Measurements from ENCODE around the gene SYMPK.

SYMPK gene

DNA sequence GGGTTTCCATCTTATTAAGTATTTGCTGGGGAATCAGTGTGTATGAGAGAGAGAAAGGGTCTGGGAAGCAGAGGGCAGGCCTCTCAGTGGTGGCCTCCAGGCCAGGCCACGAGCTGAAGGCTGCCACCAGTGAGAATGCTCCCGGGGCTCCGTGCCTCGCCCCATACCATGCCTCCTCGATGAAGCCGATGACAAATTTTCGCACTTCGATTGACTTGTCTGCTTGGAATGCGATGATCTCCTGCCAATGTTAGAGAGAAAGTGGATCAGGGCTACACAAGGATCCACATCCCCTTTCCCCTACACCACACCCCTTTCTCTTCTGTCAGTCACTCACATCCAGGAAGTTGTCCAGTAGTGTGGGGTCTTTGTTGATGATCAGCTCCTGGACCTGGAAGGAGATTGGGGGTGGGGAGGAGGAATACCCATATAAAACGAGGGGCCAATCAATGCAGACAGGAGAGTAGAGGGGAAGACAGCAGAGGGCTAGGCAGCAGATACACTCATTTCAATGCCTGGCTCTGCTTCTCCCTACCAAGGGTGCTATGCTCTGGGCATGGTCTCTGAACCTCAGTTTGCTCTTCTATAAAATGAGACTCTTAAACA is 10.7 kb downstream of the SYMPK start:
- Histone ChIP-seq H3K27ac (ENCODE audit: low read length) (no peak overlapping the region), H3K9me3 (ENCODE audit: control insufficient read depth, insufficient read depth, low read length) (no peaks in the 10 kb centered on the region), H3K27me3 (ENCODE audit: control insufficient read depth, insufficient read depth, low read length) (no peaks in the 10 kb centered on the region), H3K4me3 (ENCODE audit: low read length) (no peak overlapping the region), H3K36me3 (ENCODE audit: control insufficient read depth, insufficient read depth, low read length) (peaks cover 47% of the 10 kb centered on the region), H3K4me1 (ENCODE audit: control insufficient read depth, insufficient read depth, low read length) (no peaks in the 10 kb centered on the region)
- no CpG with 5 or more reads among the region's 10 CpGs for WGBS (ENCODE audit: insufficient coverage, insufficient read length)
- DNase-seq (ENCODE audit: low read depth, low spot score) = no peak

DNA sequence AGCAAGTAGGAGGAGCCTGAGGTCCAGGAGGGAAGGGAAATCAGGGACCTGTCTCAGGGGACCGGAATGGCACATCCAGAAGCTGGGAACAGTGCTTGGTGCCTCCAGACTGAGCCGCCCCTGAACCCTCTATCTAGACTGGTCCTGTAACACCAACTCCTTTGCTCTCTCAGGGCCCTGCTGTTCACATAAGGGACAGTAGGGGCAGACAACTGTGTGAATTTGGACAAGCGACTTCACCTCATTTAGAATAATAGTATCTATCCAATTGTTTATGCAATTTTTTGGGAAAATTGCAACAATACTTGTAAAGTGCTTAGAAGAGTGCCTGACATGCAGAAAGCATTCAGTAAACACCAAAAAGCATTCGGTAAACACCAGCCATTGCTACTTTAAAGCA is 14.0 kb downstream of the SYMPK start:
- Histone ChIP-seq H3K27ac (ENCODE audit: low read length) (no peak overlapping the region), H3K9me3 (ENCODE audit: control insufficient read depth, insufficient read depth, low read length) (no peaks in the 10 kb centered on the region), H3K4me3 (ENCODE audit: low read length) (no peak overlapping the region), H3K4me1 (ENCODE audit: control insufficient read depth, insufficient read depth, low read length) (no peaks in the 10 kb centered on the region), H3K36me3 (ENCODE audit: control insufficient read depth, insufficient read depth, low read length) (peaks cover 42% of the 10 kb centered on the region), H3K27me3 (ENCODE audit: control insufficient read depth, insufficient read depth, low read length) (no peaks in the 10 kb centered on the region)
- WGBS (ENCODE audit: insufficient coverage, insufficient read length) = no CpG with 5 or more reads among the region's 4 CpGs
- no peak for DNase-seq (ENCODE audit: low read depth, low spot score)

DNA sequence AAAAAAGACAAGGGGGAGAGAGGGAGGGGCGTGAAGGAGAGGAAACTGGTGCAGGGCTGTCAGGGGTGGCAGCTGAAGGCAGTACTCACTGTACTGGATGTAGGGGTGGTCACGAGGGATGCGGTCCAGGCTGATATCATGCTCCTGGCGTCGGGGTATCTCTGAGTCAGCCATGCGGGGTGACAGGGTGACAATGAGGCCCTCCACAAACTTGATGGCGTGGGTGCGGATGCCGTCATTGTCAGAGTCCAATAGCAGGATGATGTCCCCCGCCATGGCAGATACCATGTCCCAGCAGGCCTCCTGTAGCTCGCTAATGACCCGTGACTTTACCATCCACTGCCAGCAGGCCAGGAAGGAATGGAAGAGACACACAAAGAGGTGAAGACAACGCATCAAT is 15.3 kb downstream of the SYMPK start:
- WGBS (ENCODE audit: insufficient coverage, insufficient read length) = no CpG with 5 or more reads among the region's 13 CpGs
- Histone ChIP-seq H3K9me3 (ENCODE audit: control insufficient read depth, insufficient read depth, low read length) (no peaks in the 10 kb centered on the region), H3K36me3 (ENCODE audit: control insufficient read depth, insufficient read depth, low read length) (peaks cover 44% of the 10 kb centered on the region), H3K4me3 (ENCODE audit: low read length) (no peak overlapping the region), H3K4me1 (ENCODE audit: control insufficient read depth, insufficient read depth, low read length) (no peaks in the 10 kb centered on the region), H3K27ac (ENCODE audit: low read length) (no peak overlapping the region), H3K27me3 (ENCODE audit: control insufficient read depth, insufficient read depth, low read length) (no peaks in the 10 kb centered on the region)
- DNase-seq (ENCODE audit: low read depth, low spot score) = no peak

DNA sequence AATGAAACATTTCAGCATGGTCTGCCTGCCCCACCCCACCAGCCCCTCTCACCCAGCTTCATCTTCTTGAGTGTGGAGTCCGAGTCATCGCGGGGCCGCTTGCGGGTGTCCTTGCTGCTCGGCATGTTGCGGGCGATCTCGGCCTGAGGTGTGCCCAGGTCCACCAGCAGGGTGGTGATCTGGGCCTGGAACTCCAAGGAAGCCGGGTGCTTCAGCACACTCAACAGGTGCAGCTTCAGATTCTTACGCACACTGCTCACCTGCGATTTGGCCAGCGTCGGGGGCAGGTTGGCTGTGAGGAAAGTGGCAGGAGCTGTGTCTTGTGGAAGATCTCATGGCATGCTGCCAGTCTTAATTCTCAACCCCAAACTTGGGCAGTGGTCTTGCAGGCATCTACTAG is 20.7 kb downstream of the SYMPK start:
- Histone ChIP-seq H3K4me1 (ENCODE audit: control insufficient read depth, insufficient read depth, low read length) (no peaks in the 10 kb centered on the region), H3K36me3 (ENCODE audit: control insufficient read depth, insufficient read depth, low read length) (peaks cover 32% of the 10 kb centered on the region), H3K27me3 (ENCODE audit: control insufficient read depth, insufficient read depth, low read length) (no peaks in the 10 kb centered on the region), H3K4me3 (ENCODE audit: low read length) (no peak overlapping the region), H3K9me3 (ENCODE audit: control insufficient read depth, insufficient read depth, low read length) (no peaks in the 10 kb centered on the region), H3K27ac (ENCODE audit: low read length) (no peak overlapping the region)
- DNase-seq (ENCODE audit: low read depth, low spot score) = no peak
- WGBS (ENCODE audit: insufficient coverage, insufficient read length) = no CpG with 5 or more reads among the region's 14 CpGs

DNA sequence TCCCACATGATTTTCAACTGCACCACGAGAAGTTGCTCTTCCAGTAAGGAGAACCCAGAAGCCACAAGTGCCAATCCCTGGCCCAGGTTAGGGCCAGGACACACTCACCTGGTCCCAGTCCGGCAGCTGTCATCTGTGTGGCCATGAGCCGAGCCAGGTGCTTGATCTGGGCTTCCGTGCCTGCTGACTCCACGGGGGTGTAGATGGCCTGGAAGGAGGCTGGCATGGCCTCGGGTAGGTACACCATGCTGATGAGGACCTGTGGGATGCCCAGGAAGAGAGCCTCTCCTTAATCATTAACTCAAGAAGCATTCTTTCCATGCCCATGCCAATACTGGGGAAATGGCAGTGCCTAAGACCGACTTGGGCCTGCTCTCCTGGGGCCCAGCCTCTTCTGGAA is 28.0 kb downstream of the SYMPK start:
- peaks cover 32% of the 10 kb centered on the region for H3K36me3 ChIP-seq (ENCODE audit: control insufficient read depth, insufficient read depth, low read length)
- no peaks in the 10 kb centered on the region for H3K27me3 ChIP-seq (ENCODE audit: control insufficient read depth, insufficient read depth, low read length)
- H3K27ac ChIP-seq (ENCODE audit: low read length) = no peak overlapping the region
- H3K4me1 ChIP-seq (ENCODE audit: control insufficient read depth, insufficient read depth, low read length) = no peaks in the 10 kb centered on the region; the same call in 1 of the 2 replicates
- DNase-seq (ENCODE audit: low read depth, low spot score) = no peak
- no peaks in the 10 kb centered on the region for H3K9me3 ChIP-seq (ENCODE audit: control insufficient read depth, insufficient read depth, low read length)
- no peak overlapping the region for H3K4me3 ChIP-seq (ENCODE audit: low read length)
- WGBS (ENCODE audit: insufficient coverage, insufficient read length) = no CpG with 5 or more reads among the region's 7 CpGs

DNA sequence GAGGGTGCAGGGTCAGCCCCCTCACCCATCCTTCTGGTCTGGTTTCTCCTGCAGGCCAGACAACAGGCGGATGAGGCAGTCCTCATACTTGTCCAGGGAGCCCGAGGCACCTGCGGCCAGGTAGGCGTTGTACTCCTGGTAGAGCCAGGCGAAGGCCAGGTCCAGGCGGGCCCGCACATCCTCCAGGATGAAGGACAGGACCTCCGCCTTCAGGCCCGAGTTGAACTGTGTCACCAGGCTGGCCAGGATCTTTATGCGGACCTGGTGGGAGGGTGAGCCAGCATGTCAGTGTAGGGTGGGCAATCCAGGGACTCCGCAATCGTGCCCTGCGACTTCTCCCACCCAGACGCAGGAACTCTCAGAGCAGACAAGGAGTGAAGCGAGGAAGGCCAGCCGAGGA is 34.0 kb downstream of the SYMPK start:
- H3K9me3 ChIP-seq (ENCODE audit: control insufficient read depth, insufficient read depth, low read length) = no peaks in the 10 kb centered on the region
- DNase-seq (ENCODE audit: low read depth, low spot score) = no peak
- H3K27ac ChIP-seq (ENCODE audit: low read length) = no peak overlapping the region
- no peaks in the 10 kb centered on the region; the same call in 1 of the 2 replicates for H3K4me1 ChIP-seq (ENCODE audit: control insufficient read depth, insufficient read depth, low read length)
- no peaks in the 10 kb centered on the region for H3K27me3 ChIP-seq (ENCODE audit: control insufficient read depth, insufficient read depth, low read length)
- H3K4me3 ChIP-seq (ENCODE audit: low read length) = no peak overlapping the region
- WGBS (ENCODE audit: insufficient coverage, insufficient read length) = no CpG with 5 or more reads among the region's 16 CpGs
- H3K36me3 ChIP-seq (ENCODE audit: control insufficient read depth, insufficient read depth, low read length) = peaks cover 57% of the 10 kb centered on the region

DNA sequence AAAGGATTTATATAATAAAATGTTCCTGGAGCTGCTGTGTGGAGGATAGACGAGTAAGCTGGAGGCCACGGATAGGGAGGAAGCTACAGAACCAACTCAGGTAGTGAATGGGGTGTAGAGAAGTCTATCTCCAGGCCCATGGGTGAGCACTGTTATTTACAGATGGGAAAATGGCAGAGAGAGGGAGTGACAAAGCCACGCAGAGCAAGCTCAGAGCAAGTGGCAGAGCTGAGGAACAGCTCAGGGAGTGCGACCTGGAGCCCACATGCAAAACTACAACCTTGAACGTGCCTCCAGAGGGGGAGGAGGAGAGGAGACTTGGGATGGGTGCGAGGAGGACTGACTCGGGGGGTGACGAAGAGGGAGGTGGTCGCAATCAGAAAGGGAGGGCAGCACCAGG is 34.4 kb downstream of the SYMPK start:
- H3K4me1 ChIP-seq (ENCODE audit: control insufficient read depth, insufficient read depth, low read length) = no peaks in the 10 kb centered on the region; the same call in 1 of the 2 replicates
- no CpG with 5 or more reads among the region's 9 CpGs for WGBS (ENCODE audit: insufficient coverage, insufficient read length)

DNA sequence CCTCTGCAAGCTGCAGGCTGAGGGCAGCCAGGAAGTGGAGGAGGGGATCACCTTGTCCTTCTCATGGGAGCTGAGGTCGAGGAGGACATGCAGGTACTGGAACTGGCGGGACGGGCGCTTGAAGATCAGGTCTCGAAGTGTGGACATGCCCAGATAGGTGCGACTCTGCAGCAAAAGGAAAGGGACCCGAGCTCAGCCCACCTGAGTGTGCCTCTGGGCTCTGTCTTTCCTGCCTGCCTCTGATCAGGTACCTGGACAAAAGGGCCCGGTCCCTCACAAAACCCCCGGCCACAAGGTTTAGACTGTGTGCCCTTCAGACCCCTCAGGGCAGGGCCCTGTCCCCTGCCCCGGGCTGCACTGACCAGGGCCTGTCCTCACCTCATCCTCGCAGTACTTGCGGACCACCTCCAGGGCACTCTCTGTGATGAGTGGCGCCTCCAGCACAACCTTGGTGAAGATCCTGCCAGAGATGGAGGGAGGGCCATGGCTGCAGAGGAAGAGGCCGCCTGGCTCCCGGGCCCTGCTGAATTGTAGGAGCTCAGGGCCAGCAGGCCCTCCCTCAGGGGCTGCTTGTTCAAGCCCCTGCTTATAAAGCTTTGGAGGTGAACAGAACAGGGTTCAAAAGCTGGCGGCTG is 35.4 kb downstream of the SYMPK start:
- H3K4me3 ChIP-seq (ENCODE audit: low read length) = no peak overlapping the region
- WGBS (ENCODE audit: insufficient coverage, insufficient read length) = no CpG with 5 or more reads among the region's 16 CpGs
- no peaks in the 10 kb centered on the region for H3K27me3 ChIP-seq (ENCODE audit: control insufficient read depth, insufficient read depth, low read length)
- no peak overlapping the region for H3K27ac ChIP-seq (ENCODE audit: low read length)
- no peaks in the 10 kb centered on the region; the same call in 1 of the 2 replicates for H3K4me1 ChIP-seq (ENCODE audit: control insufficient read depth, insufficient read depth, low read length)
- no peak for DNase-seq (ENCODE audit: low read depth, low spot score)
- H3K9me3 ChIP-seq (ENCODE audit: control insufficient read depth, insufficient read depth, low read length) = no peaks in the 10 kb centered on the region
- peaks cover 63% of the 10 kb centered on the region for H3K36me3 ChIP-seq (ENCODE audit: control insufficient read depth, insufficient read depth, low read length)

More for the DNA sequence above, 34.4 kb downstream of the SYMPK start:
- no peak for DNase-seq (ENCODE audit: low read depth, low spot score)
- H3K36me3 ChIP-seq (ENCODE audit: control insufficient read depth, insufficient read depth, low read length) = peaks cover 57% of the 10 kb centered on the region
- no peak overlapping the region for H3K4me3 ChIP-seq (ENCODE audit: low read length)
- H3K9me3 ChIP-seq (ENCODE audit: control insufficient read depth, insufficient read depth, low read length) = no peaks in the 10 kb centered on the region
- no peak overlapping the region for H3K27ac ChIP-seq (ENCODE audit: low read length)
- no peaks in the 10 kb centered on the region for H3K27me3 ChIP-seq (ENCODE audit: control insufficient read depth, insufficient read depth, low read length)

DNA sequence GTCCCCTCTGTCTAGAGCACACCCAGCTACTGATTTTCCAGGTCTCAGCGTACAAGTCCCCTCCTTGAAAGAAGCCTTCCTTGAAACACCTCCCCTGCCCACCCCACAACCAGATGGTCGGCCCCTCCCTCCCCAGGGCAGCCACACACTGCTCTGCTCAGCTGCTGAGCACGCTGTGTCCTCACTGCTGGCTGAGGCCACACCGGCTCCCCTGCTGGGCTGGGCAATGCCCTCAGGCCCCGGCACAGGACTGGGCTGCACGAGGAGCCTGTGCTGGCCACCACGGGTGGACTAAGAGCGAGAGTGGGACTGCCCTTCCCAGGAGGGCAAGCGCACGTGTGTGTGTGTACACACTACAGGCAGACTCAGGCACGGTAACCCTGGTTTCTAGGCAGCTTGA is 36.0 kb downstream of the SYMPK start:
- Histone ChIP-seq H3K9me3 (ENCODE audit: control insufficient read depth, insufficient read depth, low read length) (no peaks in the 10 kb centered on the region), H3K36me3 (ENCODE audit: control insufficient read depth, insufficient read depth, low read length) (peaks cover 60% of the 10 kb centered on the region), H3K4me1 (ENCODE audit: control insufficient read depth, insufficient read depth, low read length) (no peaks in the 10 kb centered on the region; the same call in 1 of the 2 replicates), H3K27me3 (ENCODE audit: control insufficient read depth, insufficient read depth, low read length) (no peaks in the 10 kb centered on the region), H3K27ac (ENCODE audit: low read length) (no peak overlapping the region), H3K4me3 (ENCODE audit: low read length) (no peak overlapping the region)
- no CpG with 5 or more reads among the region's 11 CpGs for WGBS (ENCODE audit: insufficient coverage, insufficient read length)
- DNase-seq (ENCODE audit: low read depth, low spot score) = no peak

DNA sequence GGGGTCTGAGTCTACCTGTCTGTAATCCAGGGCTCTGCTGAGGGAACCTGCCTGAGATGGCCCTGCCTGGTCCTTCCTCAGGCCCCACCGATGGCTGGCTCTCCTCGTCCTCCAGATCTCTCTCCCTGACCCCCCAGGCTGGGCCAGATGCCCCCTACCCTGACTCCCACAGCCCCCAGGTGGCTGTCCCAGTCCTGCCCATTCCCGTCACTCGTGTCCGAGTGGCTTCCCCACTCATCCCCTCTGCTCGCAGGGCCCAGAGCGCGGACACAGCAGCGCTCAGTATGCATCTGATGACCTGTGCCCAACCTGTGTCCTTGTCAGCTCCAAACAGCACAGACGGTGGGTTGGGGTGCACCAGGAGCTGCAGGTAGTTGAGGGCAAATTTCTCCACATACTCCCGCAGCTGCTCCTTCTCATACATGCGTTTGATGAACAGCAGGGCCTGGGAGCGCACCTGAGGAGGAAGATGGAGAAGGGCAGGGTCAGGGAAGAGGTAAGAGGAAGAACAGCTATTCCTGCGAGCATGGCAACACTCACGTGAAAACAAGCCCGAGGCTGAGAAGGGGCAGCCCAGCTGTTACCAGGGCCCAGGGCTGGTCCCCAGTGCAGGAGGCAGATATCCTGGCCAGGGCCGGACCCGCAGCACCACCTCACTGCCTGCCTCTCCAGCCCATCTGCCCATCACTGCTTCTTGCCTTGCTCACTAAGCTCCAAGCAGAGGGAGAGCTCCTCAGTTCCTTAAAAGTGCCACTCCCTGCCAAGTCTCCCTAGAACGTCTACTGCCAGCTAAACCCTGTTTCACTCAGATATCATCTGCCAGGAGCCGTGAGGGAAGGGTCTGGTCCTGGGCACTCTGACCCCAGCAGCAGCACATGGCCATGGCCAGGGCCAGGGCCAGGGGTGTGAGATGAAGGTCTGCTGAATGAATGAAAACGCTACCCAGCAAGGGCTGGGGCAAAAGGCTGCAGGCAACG is 36.7 kb downstream of the SYMPK start:
- peaks cover 54% of the 10 kb centered on the region for H3K36me3 ChIP-seq (ENCODE audit: control insufficient read depth, insufficient read depth, low read length)
- H3K27me3 ChIP-seq (ENCODE audit: control insufficient read depth, insufficient read depth, low read length) = no peaks in the 10 kb centered on the region
- no peak for DNase-seq (ENCODE audit: low read depth, low spot score)
- no peaks in the 10 kb centered on the region for H3K9me3 ChIP-seq (ENCODE audit: control insufficient read depth, insufficient read depth, low read length)
- H3K4me3 ChIP-seq (ENCODE audit: low read length) = no peak overlapping the region
- no peaks in the 10 kb centered on the region; the same call in 1 of the 2 replicates for H3K4me1 ChIP-seq (ENCODE audit: control insufficient read depth, insufficient read depth, low read length)
- WGBS (ENCODE audit: insufficient coverage, insufficient read length) = no CpG with 5 or more reads among the region's 22 CpGs
- H3K27ac ChIP-seq (ENCODE audit: low read length) = no peak overlapping the region

Data from iPS DF 6.9 (cell line).